GM20000 (cell line): ENCODE measurements around the gene MUSK.

Experiments used
- DNase-seq: peaks from one replicate; pipeline ENCODE4 v3.0.0; 2012; ENCODE audit warnings: low spot score
- CTCF ChIP-seq: IDR thresholded peaks from 2 replicates; pipeline ENCODE4 v1.5.1; 2012; ENCODE audit warnings: mild to moderate bottlenecking, control low read depth; ENCODE audit errors: extremely low read depth, missing control alignments

MUSK gene

GRCh38 chr9:110700953-110701352, 32.4 kb downstream of the MUSK start:
- TF ChIP-seq CTCF, result no peak
- no peak for DNase-seq

GRCh38 chr9:110703669-110704068, 35.1 kb downstream of the MUSK start:
- DNase-seq, result no peak
- TF ChIP-seq CTCF, result no peak

- TF ChIP-seq CTCF, result no peak
- DNase-seq, result no peak
Observed at GRCh38 chr9:110707419-110707818, 38.8 kb downstream of the MUSK start.

- TF ChIP-seq CTCF, result no peak
- DNase-seq, result no peak
Observed at GRCh38 chr9:110710420-110710819, 41.8 kb downstream of the MUSK start.

- no peak for DNase-seq
- no peak for TF ChIP-seq CTCF
Observed at GRCh38 chr9:110712955-110713354, 44.4 kb downstream of the MUSK start.

GRCh38 chr9:110714314-110714713, 45.7 kb downstream of the MUSK start:
- TF ChIP-seq CTCF, result no peak
- DNase-seq, result no peak

GRCh38 chr9:110728058-110728457, 59.5 kb downstream of the MUSK start:
- no peak for TF ChIP-seq CTCF
- no peak for DNase-seq

- DNase-seq, result no peak
- TF ChIP-seq CTCF, result no peak
Observed at GRCh38 chr9:110729641-110730040, 61.0 kb downstream of the MUSK start.
